Keratinocyte (primary cell): Measurements from ENCODE around the gene FNDC3A. TPM values are rescaled to one million over a fixed set of nuclear protein-coding genes. Genes with fewer than 3 reads are reported as not detected.

Source experiments
- DNase-seq: peaks from one replicate; pipeline ENCODE4 v3.0.0-alpha.2; 2011; ENCODE audit warnings: low read depth, missing footprints, low spot score
- FAIRE-seq: peaks from 2 replicates; lab custom pipeline; 2011; peaks lifted over from hg19 to GRCh38; lab: Jason Lieb, UNC
- H2AFZ ChIP-seq: 2 replicates; pipeline ENCODE4 v1.6.0; 2012; ENCODE audit warnings: low read length, control low read depth, inconsistent platforms; ENCODE audit not compliant: control insufficient read depth
- H3K27ac ChIP-seq: 2 replicates; pipeline ENCODE4 v1.5.1; 2011; ENCODE audit warnings: low read length; ENCODE audit not compliant: control insufficient read depth, insufficient read depth
- H3K27me3 ChIP-seq: 3 replicates; pipeline ENCODE4 v1.6.0; 2011; ENCODE audit warnings: low read length; ENCODE audit not compliant: control insufficient read depth, insufficient read depth; ENCODE audit errors: extremely low read depth
- H3K36me3 ChIP-seq, 2 experiments: 2 replicates in 1 of 2; 3 replicates in 1 of 2; pipeline ENCODE4 v1.5.1; 2011; ENCODE audit warnings: low read length in 2 of 2, mild to moderate bottlenecking in 1 of 2; ENCODE audit not compliant: control insufficient read depth in 2 of 2, insufficient read depth in 2 of 2; ENCODE audit errors: extremely low read depth in 1 of 2
- H3K4me1 ChIP-seq: 3 replicates; pipeline ENCODE4 v1.5.1; 2011; ENCODE audit warnings: low read length; ENCODE audit not compliant: control insufficient read depth, insufficient read depth; ENCODE audit errors: extremely low read depth
- H3K4me2 ChIP-seq: 3 replicates; pipeline ENCODE4 v1.6.0; 2011; ENCODE audit warnings: low read depth, low read length; ENCODE audit not compliant: control insufficient read depth, insufficient read depth; ENCODE audit errors: extremely low read depth
- H3K4me3 ChIP-seq, 3 experiments: fragments of 200-600 bp in 1 of 3; sonication (generic) in 1 of 3; 2 replicates in 2 of 3; 3 replicates in 1 of 3; pipeline ENCODE4 v1.5.1; 2011 to 2016; ENCODE audit warnings: low read length in 3 of 3, mild to moderate bottlenecking in 3 of 3, control low read depth in 2 of 3, inconsistent platforms in 1 of 3, low read depth in 1 of 3, mixed read lengths in 1 of 3, mixed run types in 1 of 3, moderate library complexity in 1 of 3; ENCODE audit not compliant: control insufficient read depth in 2 of 3, insufficient read depth in 2 of 3; ENCODE audit errors: extremely low read depth in 1 of 3
- H3K79me2 ChIP-seq: 2 replicates; pipeline ENCODE4 v1.6.0; 2012; ENCODE audit warnings: low read length; ENCODE audit not compliant: control insufficient read depth, insufficient read depth
- H3K9ac ChIP-seq: 3 replicates; pipeline ENCODE4 v1.6.0; 2011; ENCODE audit warnings: low read length; ENCODE audit not compliant: control insufficient read depth, insufficient read depth; ENCODE audit errors: extremely low read depth
- H3K9me1 ChIP-seq: 3 replicates; pipeline ENCODE4 v1.6.0; 2011; ENCODE audit warnings: low read length; ENCODE audit not compliant: control insufficient read depth, insufficient read depth; ENCODE audit errors: extremely low read depth
- H3K9me3 ChIP-seq: 2 replicates; pipeline ENCODE4 v1.5.1; 2012; ENCODE audit warnings: low read depth, low read length; ENCODE audit not compliant: control insufficient read depth
- H4K20me1 ChIP-seq: 3 replicates; pipeline ENCODE4 v1.6.0; 2011; ENCODE audit warnings: low read length; ENCODE audit not compliant: control insufficient read depth, insufficient read depth; ENCODE audit errors: extremely low read depth
- CTCF ChIP-seq, 3 experiments: IDR thresholded peaks in 1 of 3; conservative IDR thresholded peaks in 1 of 3; optimal IDR thresholded peaks in 1 of 3; 2 replicates in 2 of 3; 3 replicates in 1 of 3; pipeline versions ENCODE3 to v1.5.1; 2011; ENCODE audit warnings: low read length in 3 of 3, mild to moderate bottlenecking in 3 of 3, moderate library complexity in 2 of 3, control low read depth in 1 of 3, inconsistent platforms in 1 of 3; ENCODE audit not compliant: insufficient read depth in 2 of 3; ENCODE audit errors: extremely low read depth in 1 of 3
- EZH2 ChIP-seq: IDR thresholded peaks from one replicate; pipeline ENCODE4 v1.6.1; 2012; ENCODE audit warnings: inconsistent platforms, mild to moderate bottlenecking, low read length, moderate library complexity
- dilution Hi-C: fragments of 300-500 bp; cut with MboI; formaldehyde crosslinking; loops from one replicate; pipeline ENCODE4 v1.7.0; 2020; ENCODE audit warnings: low sequenced_read_pairs; ENCODE audit not compliant: extremely low pct_ligation_motif_present
- polyA plus RNA-seq, 5 experiments: library from polyadenylated mRNA; depleted of rRNA in 3 of 5; stranded (reverse) in 3 of 5; stranded (forward) in 1 of 5; unstranded in 1 of 5; fragments of >200 nt; gene quantifications; 1 replicate in 1 of 5; 2 replicates in 3 of 5; 3 replicates in 1 of 5; pipeline versions ENCODE4 v1.2.1 to v1.2.3, GENCODE V29; 2011 to 2012; ENCODE audit warnings: missing spikeins in 2 of 5, low read depth in 1 of 5, low replicate concordance in 1 of 5

FNDC3A gene
- polyA plus RNA-seq, 1 donor (not counting 4 experiments of a cell fraction or from before 2014, with no cell fraction given): 28.4 TPM

GRCh38 chr13:49225223-49226042, 249.7 kb downstream of the FNDC3A start:
- H2AFZ ChIP-seq: no peak overlapping the region
- no peaks in the 10 kb centered on the region for H3K9me1 ChIP-seq
- H4K20me1 ChIP-seq: no peaks in the 10 kb centered on the region
- dilution Hi-C loops: no loop called here
- no peak overlapping the region for H3K9ac ChIP-seq
- H3K4me1 ChIP-seq: no peaks in the 10 kb centered on the region
- peaks cover 42% of the 10 kb centered on the region for H3K27me3 ChIP-seq
- no peaks in the 10 kb centered on the region for H3K36me3 ChIP-seq
- H3K79me2 ChIP-seq: no peaks in the 10 kb centered on the region
- FAIRE-seq (no peak), DNase-seq (no peak)
- H3K4me2 ChIP-seq: no peak overlapping the region
- H3K27ac ChIP-seq: no peak overlapping the region
- TF ChIP-seq CTCF (optimal IDR thresholded peaks at IDR 0.05 in 1 of 3, IDR thresholded peaks at IDR 0.05 in 1 of 3, conservative IDR thresholded peaks at IDR 0.05 in 1 of 3; ENCODE audit: extremely low read depth in 1 of 3, insufficient read depth in 2 of 3, low read length in 3 of 3) (no peak), EZH2 (no peak)
- H3K9me3 ChIP-seq: no peaks in the 10 kb centered on the region
- no peak overlapping the region for H3K4me3 ChIP-seq

DNA sequence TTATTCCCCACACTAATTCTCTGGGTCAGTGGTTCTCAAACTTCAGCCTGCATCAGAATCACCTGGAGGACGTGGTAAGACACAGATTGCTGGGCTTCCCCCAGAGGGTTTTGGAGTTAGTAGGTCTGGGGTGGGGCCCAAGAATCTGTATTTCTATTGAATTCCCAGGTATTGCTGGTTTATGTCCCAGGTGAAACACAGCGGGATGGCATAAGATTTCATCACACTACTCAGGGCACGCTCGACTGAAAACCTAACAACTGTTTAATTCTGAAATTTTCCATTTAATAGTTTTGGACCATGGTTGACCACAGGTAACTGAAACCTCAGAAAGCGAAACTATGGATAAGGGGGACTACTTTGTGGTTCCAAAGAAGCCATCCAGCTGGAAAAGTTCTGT, 250.9 kb downstream of the FNDC3A start:
- H3K27ac ChIP-seq: no peak overlapping the region
- dilution Hi-C loops: no loop called here

More for the DNA sequence above, 250.9 kb downstream of the FNDC3A start:
- no peaks in the 10 kb centered on the region for H3K36me3 ChIP-seq
- H3K4me2 ChIP-seq: no peak overlapping the region
- H4K20me1 ChIP-seq: no peaks in the 10 kb centered on the region
- H3K9me3 ChIP-seq: no peaks in the 10 kb centered on the region
- no peaks in the 10 kb centered on the region for H3K79me2 ChIP-seq
- TF ChIP-seq CTCF (optimal IDR thresholded peaks at IDR 0.05 in 1 of 3, IDR thresholded peaks at IDR 0.05 in 1 of 3, conservative IDR thresholded peaks at IDR 0.05 in 1 of 3; ENCODE audit: extremely low read depth in 1 of 3, insufficient read depth in 2 of 3, low read length in 3 of 3): no peak
- TF ChIP-seq EZH2: no peak
- H3K9me1 ChIP-seq: no peaks in the 10 kb centered on the region
- no peaks in the 10 kb centered on the region for H3K4me1 ChIP-seq
- peaks cover 30% of the 10 kb centered on the region for H3K27me3 ChIP-seq
- FAIRE-seq (no peak), DNase-seq (no peak)
- H3K9ac ChIP-seq: no peak overlapping the region
- no peak overlapping the region for H3K4me3 ChIP-seq
- no peak overlapping the region for H2AFZ ChIP-seq
